Astrocyte (in vitro differentiated cells and primary cell): Measurements from ENCODE around the gene EMP3.

Experiments used
- EZH2 ChIP-seq: IDR thresholded peaks from 2 replicates; pipeline ENCODE4 v1.6.1; 2012; ENCODE audit warnings: mild to moderate bottlenecking, low read length, inconsistent platforms; ENCODE audit not compliant: insufficient read depth
- TF ChIP-seq, protein P1 (sequence below): IDR thresholded peaks from 2 replicates; pipeline ENCODE4 v1.5.1; 2011; ENCODE audit warnings: low read depth, mild to moderate bottlenecking, inconsistent platforms, low read length, moderate library complexity; ENCODE audit not compliant: insufficient read depth

GRCh38 chr19:48310227-48310626 lies 15.1 kb upstream of the EMP3 start:
- TF ChIP-seq, protein P1, sequence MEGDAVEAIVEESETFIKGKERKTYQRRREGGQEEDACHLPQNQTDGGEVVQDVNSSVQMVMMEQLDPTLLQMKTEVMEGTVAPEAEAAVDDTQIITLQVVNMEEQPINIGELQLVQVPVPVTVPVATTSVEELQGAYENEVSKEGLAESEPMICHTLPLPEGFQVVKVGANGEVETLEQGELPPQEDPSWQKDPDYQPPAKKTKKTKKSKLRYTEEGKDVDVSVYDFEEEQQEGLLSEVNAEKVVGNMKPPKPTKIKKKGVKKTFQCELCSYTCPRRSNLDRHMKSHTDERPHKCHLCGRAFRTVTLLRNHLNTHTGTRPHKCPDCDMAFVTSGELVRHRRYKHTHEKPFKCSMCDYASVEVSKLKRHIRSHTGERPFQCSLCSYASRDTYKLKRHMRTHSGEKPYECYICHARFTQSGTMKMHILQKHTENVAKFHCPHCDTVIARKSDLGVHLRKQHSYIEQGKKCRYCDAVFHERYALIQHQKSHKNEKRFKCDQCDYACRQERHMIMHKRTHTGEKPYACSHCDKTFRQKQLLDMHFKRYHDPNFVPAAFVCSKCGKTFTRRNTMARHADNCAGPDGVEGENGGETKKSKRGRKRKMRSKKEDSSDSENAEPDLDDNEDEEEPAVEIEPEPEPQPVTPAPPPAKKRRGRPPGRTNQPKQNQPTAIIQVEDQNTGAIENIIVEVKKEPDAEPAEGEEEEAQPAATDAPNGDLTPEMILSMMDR, result no peak
- no peak for TF ChIP-seq EZH2
